C4-2B (cell line): ENCODE data around the gene ABHD17C.
A peak's percentile ranks its signal among the peaks of the same experiment; 100 is the strongest.
"Not testable (repeated sequence)": the region's sequence is repeated elsewhere in the genome, so short reads cannot be mapped to it uniquely, and the experiment has no call there.

ENCODE experiments used
- H3K27ac ChIP-seq: fragments of 450-650 bp; 2 replicates; pipeline ENCODE4 v1.5.1; 2017
- CTCF ChIP-seq: fragments of 450-650 bp; conservative IDR thresholded peaks from 2 replicates; pipeline ENCODE4 v1.5.1; 2017; ENCODE audit warnings: mild to moderate bottlenecking
- ZFX ChIP-seq: fragments of 450-650 bp; IDR thresholded peaks from 2 replicates; pipeline ENCODE4 v1.6.1; 2017

Gene ABHD17C

GRCh38 chr15:80695099-80695910, at the start of gene ABHD17C:
TSS of gene ABHD17C (plus strand) at chr15:80695310. CDS start at chr15:80695430, 120 bp downstream.
- TF ChIP-seq ZFX (peak; percentile 86), CTCF (no peak)
- peak within 1 kb of the TSS; percentile 90 for H3K27ac ChIP-seq

GRCh38 chr15:80645494-80646065, 49.5 kb upstream of the ABHD17C start:
- TF ChIP-seq ZFX (no peak), CTCF (no peak)
- no peak overlapping the region for H3K27ac ChIP-seq

- not testable (repeated sequence) for H3K27ac ChIP-seq
These were observed 47.7 kb upstream of the ABHD17C start for GRCh38 chr15:80647424-80647823.

- no peak overlapping the region for H3K27ac ChIP-seq
- TF ChIP-seq ZFX = no peak
- no peak for TF ChIP-seq CTCF
These were observed 40.8 kb upstream of the ABHD17C start for GRCh38 chr15:80654299-80654698.

GRCh38 chr15:80659375-80659774, 35.7 kb upstream of the ABHD17C start:
- no peak for TF ChIP-seq CTCF
- TF ChIP-seq ZFX = no peak
- H3K27ac ChIP-seq = no peak overlapping the region

GRCh38 chr15:80660119-80660518, 35.0 kb upstream of the ABHD17C start:
- no peak overlapping the region for H3K27ac ChIP-seq
- TF ChIP-seq ZFX (no peak), CTCF (peak; percentile 52)

GRCh38 chr15:80662129-80662528, 33.0 kb upstream of the ABHD17C start:
- TF ChIP-seq CTCF (no peak), ZFX (no peak)
- H3K27ac ChIP-seq = no peak overlapping the region
